ENCODE measurements around the gene PRAMEF20. TPM values are rescaled to one million over a fixed set of nuclear protein-coding genes. Genes with fewer than 3 reads are reported as not detected.
"Not testable (repeated sequence)": the region's sequence is repeated elsewhere in the genome, so short reads cannot be mapped to it uniquely, and the experiment has no call there.

PRAMEF20 gene
- total RNA-seq, 2 donors from 2014 or later, result not detected

- Histone ChIP-seq H3K36me3 (replicated peaks in 1 of 2; ENCODE audit: insufficient read depth in 1 of 2, low read depth in 2 of 2) (no peaks in the 10 kb centered on the region), H3K27me3 (no peaks in the 10 kb centered on the region), H3K4me1 (no peaks in the 10 kb centered on the region), H3K27ac (no peak overlapping the region), H3K4me3 (no peak overlapping the region), H3K9me3 (peaks cover 0 to 5% (median 0%) of the 10 kb centered on the region in 3 donors)
- ATAC-seq, result no peak
- whole genome bisulfite sequencing, 2 donors, result 33 to 55% methylated on average over 4 of the region's 4 CpGs
- DNase-seq, result no peak
- no peak for TF ChIP-seq POLR2A (IDR thresholded peaks at IDR 0.05)
- TF ChIP-seq CTCF (IDR thresholded peaks at IDR 0.05), result no peak
- intact Hi-C loops (cut with DNase I), result no loop called here
Observed at GRCh38 chr1:13407811-13408210, 2.4 kb upstream of the PRAMEF20 start.

DNA sequence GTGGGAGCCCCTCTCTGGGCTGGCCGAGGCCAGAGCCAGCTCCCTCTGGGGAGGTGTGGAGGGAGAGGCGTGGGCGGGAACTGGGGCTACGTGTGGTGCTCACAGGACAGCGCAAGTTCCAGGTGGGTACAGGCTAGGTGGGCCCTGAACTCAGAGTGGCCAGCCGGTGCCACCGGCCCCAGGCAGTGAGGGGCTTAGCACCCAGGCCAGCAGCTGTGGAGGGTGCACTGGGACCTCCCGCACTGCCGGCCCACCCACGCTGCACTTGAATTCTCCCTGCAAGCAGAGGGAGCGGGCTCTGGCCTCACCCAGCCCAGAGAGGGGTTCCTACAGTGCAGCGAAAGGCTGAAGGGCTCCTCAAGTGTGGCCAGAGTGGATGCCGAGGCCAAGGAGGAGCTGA, 20.2 kb downstream of the PRAMEF20 start:
- Histone ChIP-seq H3K9me3 (no peaks in the 10 kb centered on the region), H3K27me3 (no peaks in the 10 kb centered on the region), H3K27ac (no peak overlapping the region), H3K4me3 (no peak overlapping the region), H3K4me1 (no peaks in the 10 kb centered on the region), H3K36me3 (replicated peaks in 1 of 2; ENCODE audit: insufficient read depth in 1 of 2, low read depth in 2 of 2) (no peaks in the 10 kb centered on the region)
- TF ChIP-seq CTCF (IDR thresholded peaks at IDR 0.05) (no peak), POLR2A (IDR thresholded peaks at IDR 0.05) (no peak)
- no peak for ATAC-seq
- DNase-seq, result no peak
- intact Hi-C loops (cut with DNase I), result no loop called here
- 85 to 88% methylated on average over 5 to 8 of the region's 13 CpGs for WGBS, 2 donors

DNA sequence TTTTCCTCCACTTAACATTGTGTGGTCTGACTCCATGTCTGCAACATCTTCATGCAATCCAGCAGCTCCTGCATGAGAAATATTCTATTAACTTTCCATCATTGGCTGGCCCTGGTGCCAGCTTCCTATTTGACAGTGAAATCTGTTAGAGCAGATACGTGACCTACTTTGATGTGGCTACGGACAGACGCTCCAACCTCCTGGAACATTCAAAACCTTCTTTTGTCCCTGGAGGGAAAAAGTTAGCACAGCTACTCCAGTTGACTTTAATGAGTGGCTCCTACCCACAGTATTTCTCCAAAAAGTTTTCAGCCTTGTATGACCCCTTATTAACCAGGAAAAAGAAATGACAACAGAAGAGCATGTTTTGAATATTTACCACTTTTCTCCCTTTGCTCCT, 22.0 kb downstream of the PRAMEF20 start:
- Histone ChIP-seq H3K27ac (no peak overlapping the region), H3K4me1 (no peaks in the 10 kb centered on the region), H3K4me3 (no peak overlapping the region), H3K9me3 (no peaks in the 10 kb centered on the region), H3K27me3 (no peaks in the 10 kb centered on the region), H3K36me3 (replicated peaks in 1 of 2; ENCODE audit: insufficient read depth in 1 of 2, low read depth in 2 of 2) (no peaks in the 10 kb centered on the region)
- ATAC-seq (no peak), DNase-seq (no peak)
- TF ChIP-seq POLR2A (IDR thresholded peaks at IDR 0.05) (no peak), CTCF (IDR thresholded peaks at IDR 0.05) (no peak)
- intact Hi-C loops (cut with DNase I), result no loop called here
- 45 to 55% methylated on average over 3 of the region's 3 CpGs for WGBS, 2 donors

- H3K9me3 ChIP-seq; DNase-seq; H3K4me3 ChIP-seq; ATAC-seq; H3K4me1 ChIP-seq; H3K27ac ChIP-seq; H3K36me3 ChIP-seq (replicated peaks in 1 of 2; ENCODE audit: insufficient read depth in 1 of 2, low read depth in 2 of 2); H3K27me3 ChIP-seq; intact Hi-C loops (cut with DNase I): not testable (repeated sequence)
- 40 to 84% methylated on average over 1 to 27 of the region's 32 CpGs for WGBS, 2 donors
Observed at GRCh38 chr1:13433694-13434358, 23.6 kb downstream of the PRAMEF20 start.

DNA sequence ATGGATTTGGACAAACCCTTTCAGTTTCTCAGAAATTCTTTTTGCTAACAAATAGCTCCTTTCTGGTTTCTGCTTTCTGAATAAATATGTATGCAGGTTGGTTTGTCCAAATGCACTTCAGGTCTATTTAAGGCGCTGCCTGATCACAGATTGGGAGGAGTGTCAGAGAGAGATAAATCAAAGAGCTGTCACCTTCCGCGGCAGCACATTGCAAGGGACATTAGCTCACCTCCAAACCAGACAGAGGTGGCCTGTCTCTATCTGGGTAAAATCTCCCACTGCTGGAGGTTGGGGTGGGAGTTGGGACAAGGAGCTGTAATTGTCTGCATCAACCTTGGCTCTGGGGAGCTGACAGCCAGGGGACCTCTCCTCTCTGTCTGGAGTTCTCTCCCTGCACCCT, 25.2 kb downstream of the PRAMEF20 start:
- DNase-seq (no peak), ATAC-seq (no peak)
- H3K27ac ChIP-seq, result no peak overlapping the region
- no peaks in the 10 kb centered on the region for H3K36me3 ChIP-seq (replicated peaks in 1 of 2; ENCODE audit: insufficient read depth in 1 of 2, low read depth in 2 of 2)
- no peak overlapping the region for H3K4me3 ChIP-seq
- no peaks in the 10 kb centered on the region for H3K9me3 ChIP-seq
- H3K27me3 ChIP-seq, result no peaks in the 10 kb centered on the region
- WGBS, 2 donors, result 31 to 35% methylated on average over 3 of the region's 3 CpGs
- TF ChIP-seq CTCF (IDR thresholded peaks at IDR 0.05), result no peak
- TF ChIP-seq POLR2A (IDR thresholded peaks at IDR 0.05), result no peak
- H3K4me1 ChIP-seq, result no peaks in the 10 kb centered on the region
- intact Hi-C loops (cut with DNase I), result no loop called here

DNA sequence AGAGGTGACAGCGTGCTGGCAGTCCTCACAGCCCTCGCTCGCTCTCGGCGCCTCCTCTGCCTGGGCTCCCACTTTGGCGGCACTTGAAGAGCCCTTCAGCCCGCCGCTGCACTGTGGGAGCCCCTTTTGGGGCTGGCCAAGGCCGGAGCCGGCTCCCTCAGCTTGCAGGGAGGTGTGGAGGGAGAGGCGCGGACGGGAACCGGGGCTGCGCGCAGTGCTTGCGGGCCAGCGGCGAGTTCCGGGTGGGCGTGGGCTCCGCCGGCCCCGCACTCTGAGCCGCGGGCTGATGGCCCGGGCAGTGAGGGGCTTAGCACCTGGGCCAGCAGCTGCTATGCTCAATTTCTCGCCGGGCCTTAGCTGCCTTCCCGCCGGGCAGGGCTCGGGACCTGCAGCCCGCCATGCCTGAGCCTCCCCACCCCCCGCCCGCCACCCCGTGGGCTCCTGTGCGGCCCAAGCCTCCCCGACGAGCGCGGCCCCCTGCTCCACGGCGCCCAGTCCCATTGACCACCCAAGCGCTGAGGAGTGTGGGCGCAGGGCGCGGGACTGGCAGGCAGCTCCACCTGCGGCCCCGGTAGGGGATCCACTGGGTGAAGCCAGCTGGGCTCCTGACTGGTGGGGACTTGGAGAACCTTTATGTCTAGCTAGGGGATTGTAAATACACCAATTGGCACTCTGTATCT, 29.0 kb downstream of the PRAMEF20 start:
- H3K27me3 ChIP-seq; H3K9me3 ChIP-seq; DNase-seq; intact Hi-C loops (cut with DNase I); H3K27ac ChIP-seq; ATAC-seq; H3K4me3 ChIP-seq; H3K4me1 ChIP-seq; H3K36me3 ChIP-seq (replicated peaks in 1 of 2; ENCODE audit: insufficient read depth in 1 of 2, low read depth in 2 of 2): not testable (repeated sequence)
- 91 to 92% methylated on average over 15 to 26 of the region's 49 CpGs for WGBS, 2 donors

Data from body of pancreas (tissue), 4 donors.